ENCODE results near the gene RSPH3. TPM values are rescaled to one million over a fixed set of nuclear protein-coding genes. Genes with fewer than 3 reads are reported as not detected.

RSPH3 gene
- total and polyA plus RNA-seq, 2 of the 13 experiments (the other 11 are each of a cell fraction or from before 2014, with no cell fraction given), result 1.3 to 3.5 TPM

- H3K36me3 ChIP-seq (replicated peaks in 1 of 2; ENCODE audit: control insufficient read depth in 1 of 2, insufficient read depth in 2 of 2, low read length in 2 of 2), result no peaks in the 10 kb centered on the region
- FAIRE-seq (no peak), ATAC-seq (no peak), DNase-seq (ENCODE audit: low spot score) (no peak)
- CTCF ChIA-PET (ENCODE audit: low intra/inter-chr PET ratio, low total read pairs), result no interaction called here
- H3K4me1 ChIP-seq (ENCODE audit: insufficient read depth, low read length), result no peaks in the 10 kb centered on the region
- in situ Hi-C loops (cut with HindIII; ENCODE audit: extremely low pct_ligation_motif_present, low pct_unique_long_range_greater_than_20kb) (no loop called here), intact Hi-C loops (cut with micrococcal nuclease; ENCODE audit: unreplicated experiment) (no loop called here)
- POLR2A ChIA-PET, result interaction anchor here (0.5 kb wide), 1 partner anchor 82 kb away, joined by 4 read pairs; no protein-coding TSS in a partner anchor
- TF ChIP-seq MIXL1 (CRISPR knock-in tag; IDR thresholded peaks at IDR 0.05) (no peak), ZC3H13 (CRISPR knock-in tag; IDR thresholded peaks at IDR 0.05) (no peak), TFDP2 (CRISPR knock-in tag; IDR thresholded peaks at IDR 0.05) (no peak), ZNF3 (CRISPR knock-in tag; IDR thresholded peaks at IDR 0.05) (no peak), GABPB1 (CRISPR knock-in tag; IDR thresholded peaks at IDR 0.05) (no peak), ZNF142 (CRISPR knock-in tag; IDR thresholded peaks at IDR 0.05) (no peak), ZFP90 (CRISPR knock-in tag; IDR thresholded peaks at IDR 0.05; ENCODE audit: borderline replicate concordance) (no peak)
- no peak overlapping the region for H3K4me2 ChIP-seq (ENCODE audit: low read depth, low read length)
- H3K4me3 ChIP-seq (replicated peaks in 1 of 3; ENCODE audit: insufficient read depth in 1 of 3, low read depth in 2 of 3, low read length in 3 of 3), result no peak overlapping the region
- 48% methylated on average over 14 of the region's 14 CpGs for WGBS (ENCODE audit: low lambda C conversion rate)
- no peak overlapping the region for H3K27ac ChIP-seq (ENCODE audit: extremely low read length, insufficient read depth, low read length)
- H2AFZ ChIP-seq (ENCODE audit: low read length), result no peak overlapping the region
- no peaks in the 10 kb centered on the region for H4K20me1 ChIP-seq (ENCODE audit: insufficient read depth, low read length)
- H3K79me2 ChIP-seq (ENCODE audit: insufficient read depth, low read length), result no peaks in the 10 kb centered on the region
- H3K9me3 ChIP-seq (ENCODE audit: low read length), result no peaks in the 10 kb centered on the region
- H3K9ac ChIP-seq (ENCODE audit: insufficient read depth, low read depth, low read length), result no peak overlapping the region
- no TSS peak for BruUV-seq (replicated peaks)
- H3K27me3 ChIP-seq (ENCODE audit: control insufficient read depth in 1 of 2, insufficient read depth in 2 of 2, low read length in 2 of 2), result no peaks in the 10 kb centered on the region
Measured at GRCh38 chr6:158923805-158924498, 76.0 kb downstream of the RSPH3 start.

Small RNAs within 50 kb of the gene (small RNA-seq; reads per million reads assigned to genes)
- 0 reads per million in 3 experiments for gene RNU6-293P (ENCODE audit: insufficient read depth in 2 of 3, insufficient read length in 3 of 3, low read depth in 2 of 3, low replicate concordance in 1 of 3)

Other genes starting within 250 kb of the RSPH3 start
- 60.3 and 75.7 TPM in 2 replicates for gene EZR, start 180.8 kb downstream of the RSPH3 start, total RNA-seq (2016; rRNA removed; fragmentation: Illumina TruSeq; extraction: Trizol)
- gene EZR, start 180.8 kb downstream of the RSPH3 start, polyA plus RNA-seq (2011; rRNA removed), result 34.7 and 36.8 TPM in 2 replicates
- gene TAGAP, start 44.8 kb upstream of the RSPH3 start, total RNA-seq (2016; rRNA removed; fragmentation: Illumina TruSeq; extraction: Trizol), result not detected in 2 replicates
- gene TAGAP, start 44.8 kb upstream of the RSPH3 start, polyA plus RNA-seq (2011; rRNA removed), result not detected in 2 replicates
- gene FNDC1, start 169.2 kb upstream of the RSPH3 start, total RNA-seq (2016; rRNA removed; fragmentation: Illumina TruSeq; extraction: Trizol), result not detected in 2 replicates
- gene FNDC1, start 169.2 kb upstream of the RSPH3 start, polyA plus RNA-seq (2011; rRNA removed), result not detected in 2 replicates